Neural cell (in vitro differentiated cells): ENCODE measurements around the gene PRPS1L1. TPM values are rescaled to one million over a fixed set of nuclear protein-coding genes. Genes with fewer than 3 reads are reported as not detected.
A peak's percentile ranks its signal among the peaks of the same experiment; 100 is the strongest.

Experiments used
- H2AFZ ChIP-seq: fragments of 200-600, 300-800 bp; sonication (generic), shearing (Covaris generic); 2 replicates; pipeline ENCODE4 v1.6.0; 2014; ENCODE audit warnings: low read depth, mild to moderate bottlenecking, antibody characterized with exemption, low read length, moderate library complexity
- H3F3A ChIP-seq: fragments of 200-600 bp; shearing (Covaris generic); 2 replicates; pipeline ENCODE4 v1.6.1; 2016; ENCODE audit warnings: mild to moderate bottlenecking, moderate library complexity, mixed read lengths, antibody characterized with exemption, low read length; ENCODE audit not compliant: insufficient read depth, poor library complexity, severe bottlenecking
- H3K27ac ChIP-seq: fragments of 200-600, 300-800 bp; sonication (generic), shearing (Covaris generic); 2 replicates; pipeline ENCODE4 v1.5.1; 2014; ENCODE audit warnings: mild to moderate bottlenecking, low read length, moderate library complexity
- H3K27me3 ChIP-seq: fragments of 300-800, 200-600 bp; sonication (generic), shearing (Covaris generic); 2 replicates; pipeline ENCODE4 v1.6.0; 2014; ENCODE audit warnings: mild to moderate bottlenecking, low read depth, low read length, moderate library complexity; ENCODE audit not compliant: insufficient read depth
- H3K36me3 ChIP-seq: fragments of 300-800, 200-600 bp; sonication (generic), shearing (Covaris generic); 2 replicates; pipeline ENCODE4 v1.5.1; 2014; ENCODE audit warnings: mild to moderate bottlenecking, antibody characterized with exemption, low read length, moderate library complexity; ENCODE audit not compliant: insufficient read depth
- H3K4me2 ChIP-seq: fragments of 300-800, 200-600 bp; sonication (generic), shearing (Covaris generic); 2 replicates; pipeline ENCODE4 v1.6.0; 2014; ENCODE audit warnings: mild to moderate bottlenecking, low read length
- H3K4me3 ChIP-seq: fragments of 300-800, 200-600 bp; sonication (generic), shearing (Covaris generic); 2 replicates; pipeline ENCODE4 v1.5.1; 2014; ENCODE audit warnings: mild to moderate bottlenecking, low read length, moderate library complexity
- H3K79me2 ChIP-seq: fragments of 200-600 bp; shearing (Covaris generic); replicated peaks from 2 replicates; pipeline ENCODE4 v1.6.0; 2014; ENCODE audit warnings: mild to moderate bottlenecking, low read length, moderate library complexity; ENCODE audit not compliant: insufficient read depth
- H3K9ac ChIP-seq: fragments of 300-800, 200-600 bp; sonication (generic), shearing (Covaris generic); 2 replicates; pipeline ENCODE4 v1.6.1; 2016; ENCODE audit warnings: mild to moderate bottlenecking, low read length, mixed read lengths
- H3K9me2 ChIP-seq: fragments of 200-600 bp; shearing (Covaris generic); 2 replicates; pipeline ENCODE4 v1.6.1; 2016; ENCODE audit warnings: mild to moderate bottlenecking, low read length, mixed read lengths; ENCODE audit not compliant: insufficient read depth
- H3K9me3 ChIP-seq: fragments of 200-600, 300-800 bp; sonication (generic), shearing (Covaris generic); 2 replicates; pipeline ENCODE4 v1.6.1; 2016; ENCODE audit warnings: mild to moderate bottlenecking, mixed run types, low read length, moderate library complexity, mixed read lengths
- H4K20me1 ChIP-seq: fragments of 200-600 bp; shearing (Covaris generic); 2 replicates; pipeline ENCODE4 v1.6.1; 2016; ENCODE audit warnings: mild to moderate bottlenecking, mixed run types; ENCODE audit not compliant: insufficient read depth
- CTCF ChIP-seq: fragments of 450-650 bp; IDR thresholded peaks from 2 replicates; pipeline ENCODE4 v1.5.1; 2014; ENCODE audit warnings: antibody characterized with exemption, mild to moderate bottlenecking, moderate library complexity; ENCODE audit not compliant: poor library complexity, severe bottlenecking
- EP300 ChIP-seq: fragments of 450-650 bp; conservative IDR thresholded peaks from 2 replicates; pipeline ENCODE4 v1.6.1; 2014; ENCODE audit warnings: antibody characterized with exemption, mild to moderate bottlenecking, moderate library complexity; ENCODE audit not compliant: poor library complexity, severe bottlenecking
- EZH2 ChIP-seq: fragments of 200-600, 300-800 bp; shearing (Covaris generic), sonication (generic); IDR thresholded peaks from 2 replicates; pipeline ENCODE4 v1.6.1; 2014; ENCODE audit warnings: antibody characterized with exemption, low read length, borderline replicate concordance, mild to moderate bottlenecking; ENCODE audit not compliant: insufficient read depth, poor library complexity, severe bottlenecking
- MXI1 ChIP-seq: fragments of 450-650 bp; conservative IDR thresholded peaks from 2 replicates; pipeline ENCODE4 v1.6.1; 2014; ENCODE audit warnings: antibody characterized with exemption, mild to moderate bottlenecking; ENCODE audit not compliant: poor library complexity, severe bottlenecking
- POLR2AphosphoS5 ChIP-seq: IDR thresholded peaks from 2 replicates; pipeline ENCODE4 v1.6.1; 2012
- RAD21 ChIP-seq: fragments of 450-650 bp; conservative IDR thresholded peaks from 2 replicates; pipeline ENCODE4 v1.6.1; 2014; ENCODE audit warnings: antibody characterized with exemption, mild to moderate bottlenecking, moderate library complexity
- REST ChIP-seq: IDR thresholded peaks from 2 replicates; pipeline ENCODE4 v1.6.1; 2012; ENCODE audit warnings: borderline replicate concordance
- SMC3 ChIP-seq: fragments of 450-650 bp; conservative IDR thresholded peaks from 2 replicates; pipeline ENCODE4 v1.6.1; 2014; ENCODE audit warnings: antibody characterized with exemption, mild to moderate bottlenecking, moderate library complexity; ENCODE audit not compliant: poor library complexity
- TAF1 ChIP-seq: IDR thresholded peaks from 2 replicates; pipeline ENCODE4 v1.6.1; 2012; ENCODE audit warnings: low read depth
- polyA plus RNA-seq: library from polyadenylated mRNA; depleted of rRNA; stranded (reverse); fragments of >200 nt; gene quantifications from 2 replicates; pipeline ENCODE4 v1.2.3, GENCODE V29; 2014

Gene PRPS1L1
- polyA plus RNA-seq, 1 donor from 2014 or later: not detected

DNA sequence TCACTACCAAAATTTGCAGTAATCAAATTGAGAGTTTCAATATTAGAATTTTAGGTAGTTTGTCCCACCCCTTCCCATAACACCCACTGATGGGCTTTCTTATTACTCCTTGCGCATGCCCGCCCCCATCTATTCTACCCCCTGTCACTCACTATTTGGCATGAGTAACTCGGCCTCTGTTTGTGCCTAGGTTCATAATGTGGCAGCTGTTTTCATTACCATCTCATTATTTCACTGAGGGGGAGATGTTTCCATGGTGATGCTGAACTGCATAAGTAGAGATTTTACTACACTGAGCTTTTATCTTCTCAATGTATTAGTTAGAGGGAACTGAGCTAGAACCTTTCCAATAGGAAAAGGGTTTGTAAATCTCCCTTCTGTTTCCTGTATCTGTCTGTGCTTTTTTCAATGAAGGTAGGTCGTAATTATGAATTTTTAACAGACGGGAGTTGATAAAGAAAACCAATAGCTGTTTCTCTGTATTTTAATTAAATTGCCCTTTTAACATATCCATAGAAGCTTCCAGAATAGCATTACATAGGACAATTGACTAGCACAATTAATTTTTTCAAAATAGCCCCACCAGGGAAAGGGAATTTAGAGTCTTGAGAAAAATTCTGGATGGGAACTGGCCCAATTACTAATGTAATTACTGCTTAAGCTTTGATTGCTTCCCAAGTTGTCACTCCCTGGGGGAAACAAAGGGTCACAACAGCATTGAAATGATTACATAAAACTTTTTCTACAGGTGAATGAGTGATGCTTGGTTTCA lies 33.4 kb downstream of the PRPS1L1 start:
- Histone ChIP-seq H3K4me3 (peak overlapping the region; percentile 10), H3K9me3 (no peaks in the 10 kb centered on the region), H4K20me1 (no peaks in the 10 kb centered on the region), H3K9me2 (no peaks in the 10 kb centered on the region), H3K4me2 (peak overlapping the region; percentile 40), H2AFZ (no peak overlapping the region), H3F3A (no peaks in the 10 kb centered on the region), H3K27ac (peak overlapping the region; percentile 38), H3K9ac (no peak overlapping the region), H3K27me3 (no peaks in the 10 kb centered on the region), H3K36me3 (no peaks in the 10 kb centered on the region), H3K79me2 (no peaks in the 10 kb centered on the region)
- TF ChIP-seq EP300 (peak; percentile 9), MXI1 (no peak), EZH2 (no peak), POLR2AphosphoS5 (no peak)

GRCh38 chr7:17991866-17992648 lies 35.6 kb downstream of the PRPS1L1 start:
- Histone ChIP-seq H3F3A (no peaks in the 10 kb centered on the region), H3K4me2 (no peak overlapping the region), H3K79me2 (no peaks in the 10 kb centered on the region), H3K9me3 (no peaks in the 10 kb centered on the region), H4K20me1 (no peaks in the 10 kb centered on the region), H3K27ac (no peak overlapping the region), H3K9me2 (no peaks in the 10 kb centered on the region), H3K27me3 (no peaks in the 10 kb centered on the region), H2AFZ (no peak overlapping the region), H3K9ac (no peak overlapping the region), H3K4me3 (no peak overlapping the region), H3K36me3 (no peaks in the 10 kb centered on the region)
- TF ChIP-seq SMC3: no peak
- no peak for TF ChIP-seq CTCF
- TF ChIP-seq EZH2: no peak
- no peak for TF ChIP-seq REST
- TF ChIP-seq RAD21: no peak
- no peak for TF ChIP-seq POLR2AphosphoS5
- no peak for TF ChIP-seq TAF1
- no peak for TF ChIP-seq EP300
- TF ChIP-seq MXI1: no peak
